EH (cell line): ENCODE data around the gene GRIN2C.

Experiments used
- DNase-seq: peaks from one replicate; pipeline ENCODE4 v3.0.0-alpha.2; 2015; ENCODE audit warnings: low read depth

The GRIN2C gene

DNA sequence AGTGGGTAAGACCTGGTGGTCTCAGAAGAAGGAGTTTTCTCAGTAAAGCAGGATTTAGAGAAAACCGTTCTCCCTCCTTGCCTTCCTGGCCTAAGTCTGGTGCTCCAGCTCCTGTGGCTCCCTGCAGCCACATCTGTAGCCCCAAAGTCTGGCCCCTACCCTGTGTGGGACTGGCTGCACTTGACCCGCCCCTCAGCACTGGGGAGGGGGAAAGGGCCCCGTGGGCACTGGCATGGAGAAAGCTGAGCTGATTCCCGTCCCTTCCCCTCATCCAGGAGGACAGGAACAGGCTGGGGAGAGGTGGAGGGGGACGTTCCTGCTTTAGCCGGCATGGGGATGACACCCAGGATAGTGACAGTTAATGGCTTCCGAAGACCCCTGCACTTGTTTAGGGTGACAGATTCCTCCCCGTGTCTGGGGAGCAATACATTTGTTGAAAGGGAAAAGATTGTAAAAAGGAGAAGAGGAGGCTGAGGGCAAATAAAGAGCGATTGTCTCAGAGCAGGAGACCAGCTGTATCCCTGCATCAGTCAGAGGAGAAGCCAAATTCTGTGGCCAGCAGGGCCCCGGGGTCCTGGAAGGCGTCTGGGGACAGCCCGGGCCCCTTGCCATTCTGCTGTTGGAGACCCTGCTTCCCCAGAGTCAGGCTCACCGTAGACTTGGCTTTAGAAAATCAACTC is 37.9 kb downstream of the GRIN2C start:
- DNase-seq = no peak

DNA sequence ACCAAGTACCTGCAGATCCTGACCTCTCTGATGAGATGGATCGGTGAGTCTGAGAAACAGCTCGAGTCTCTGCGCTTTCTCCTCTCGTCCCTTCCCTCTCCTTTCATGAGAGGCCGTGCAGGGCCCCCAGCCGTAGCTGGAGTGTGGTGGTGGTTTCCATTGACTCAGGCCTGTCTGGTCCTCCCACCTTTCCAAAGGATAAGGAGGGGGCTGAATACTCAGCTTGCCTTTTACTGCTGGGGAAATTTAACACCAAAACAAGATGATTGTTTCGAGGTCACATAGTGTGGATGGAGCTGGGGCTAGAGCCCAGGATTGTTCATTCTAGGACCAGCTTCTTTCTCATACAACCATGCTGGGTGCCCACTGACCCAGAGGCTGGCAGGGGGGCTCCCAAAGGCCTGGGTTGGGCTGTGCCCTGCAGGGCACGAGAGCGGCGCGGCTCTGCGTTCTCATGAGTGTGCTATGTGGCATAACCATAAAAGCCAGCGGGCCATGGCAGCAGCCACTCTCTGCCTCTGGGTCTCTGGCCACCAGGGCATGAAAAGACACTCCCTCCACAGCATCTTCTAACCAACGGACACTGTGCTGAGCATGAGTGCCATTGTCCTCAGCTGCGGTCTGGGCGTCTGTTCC is 39.8 kb downstream of the GRIN2C start:
- no peak for DNase-seq

DNA sequence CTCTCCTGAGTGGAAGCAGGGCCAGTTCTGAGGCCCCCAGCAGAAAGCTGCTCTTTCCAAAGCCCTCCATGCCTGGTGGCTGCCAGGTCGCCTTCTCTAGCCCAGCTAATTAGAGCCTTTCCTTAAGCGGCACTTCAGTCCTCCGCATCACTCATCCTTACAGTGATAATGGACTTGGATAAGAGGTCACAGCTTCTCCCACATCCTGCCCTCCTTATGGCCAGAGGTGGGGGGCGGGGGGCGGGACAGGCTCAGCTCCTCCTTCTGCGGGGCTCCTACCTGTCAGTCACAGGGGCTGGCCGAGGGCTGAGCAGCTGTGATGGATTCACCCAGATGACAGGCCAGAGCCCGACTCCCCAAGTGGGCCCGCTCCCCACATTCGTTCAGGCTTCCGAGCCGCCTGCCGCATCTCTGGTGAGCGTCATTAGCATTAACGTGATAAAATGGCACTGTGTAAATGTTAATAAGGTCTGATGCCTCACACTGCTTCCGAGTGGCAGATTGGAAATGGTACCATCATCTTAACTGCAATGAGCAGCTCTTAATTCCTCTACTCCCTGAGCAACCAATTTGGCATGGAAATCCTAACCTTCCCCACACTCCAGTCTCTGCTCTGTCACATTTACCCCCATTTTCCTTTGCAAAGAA is 41.3 kb downstream of the GRIN2C start:
- DNase-seq = no peak

DNA sequence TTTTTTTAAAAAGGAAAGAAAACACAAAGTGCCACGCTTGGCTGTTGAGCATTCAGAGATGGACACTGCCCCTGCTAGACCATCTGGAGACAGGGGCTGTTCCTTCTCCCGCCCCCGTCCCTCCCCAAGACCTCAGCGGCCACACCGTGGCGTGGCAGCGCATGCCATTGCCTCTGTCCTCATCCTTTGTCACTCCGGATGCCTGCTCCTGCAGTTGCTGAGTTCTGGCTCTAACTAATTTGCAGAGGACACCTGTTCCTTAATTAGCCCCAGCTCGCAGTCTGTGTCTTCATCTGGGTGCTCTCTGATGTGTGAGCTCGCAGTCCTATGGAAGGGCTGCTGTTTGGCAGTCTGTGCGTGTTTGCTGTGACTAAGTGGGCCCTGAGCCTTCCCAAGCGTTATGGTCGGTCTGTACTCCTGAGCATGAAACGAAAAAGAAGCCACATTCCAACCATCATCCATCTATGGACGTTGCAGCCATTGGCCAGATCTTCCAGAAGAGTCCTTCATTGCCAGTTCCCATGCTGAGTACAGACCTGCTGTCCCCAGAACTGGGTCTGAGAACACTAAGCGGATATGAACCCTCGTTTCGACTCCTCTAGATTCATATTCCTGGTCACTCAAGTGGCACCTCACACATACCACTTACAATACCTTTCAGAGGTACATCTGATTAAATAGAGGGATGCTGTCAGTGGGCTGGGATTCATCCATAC is 42.6 kb downstream of the GRIN2C start:
- DNase-seq = no peak

DNA sequence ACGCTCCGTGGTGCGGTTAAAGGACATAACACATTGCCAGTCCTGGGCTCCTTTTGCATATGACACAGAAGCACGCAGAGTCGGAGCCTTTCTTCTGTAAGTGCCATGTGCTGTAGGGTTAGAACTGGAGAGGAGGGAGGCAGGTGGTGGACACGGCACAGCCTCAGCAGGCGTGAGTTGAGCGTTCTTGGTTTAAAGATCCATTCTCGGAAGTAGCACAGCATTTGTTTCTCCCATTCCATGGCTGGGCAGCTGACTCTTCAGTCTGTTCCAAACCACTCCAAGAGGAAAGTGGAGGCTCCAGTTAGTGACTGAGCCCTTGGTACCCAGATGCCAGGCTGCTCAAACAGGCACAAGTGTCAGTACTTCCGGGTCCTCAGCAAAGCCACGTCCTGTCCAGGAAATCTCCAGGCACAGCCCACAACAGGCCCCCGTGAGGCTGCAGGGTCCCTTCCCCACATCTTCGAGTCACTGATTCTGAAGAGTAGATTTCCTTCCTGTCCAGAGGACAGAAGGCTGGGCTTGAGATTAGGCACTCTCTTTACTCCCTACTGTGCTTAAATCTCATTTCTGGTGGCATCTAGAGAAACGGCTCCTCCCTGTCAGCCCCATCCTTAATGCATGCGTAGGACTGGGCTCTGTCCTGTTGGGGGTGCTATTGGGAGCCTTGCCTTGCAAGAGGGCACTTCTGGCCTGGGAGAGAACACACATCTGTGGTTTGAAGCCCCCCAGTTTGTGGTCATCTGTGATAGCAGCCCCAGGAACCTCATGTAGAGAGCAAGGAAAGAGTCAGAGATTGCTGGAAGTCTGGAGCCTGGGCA is 43.9 kb downstream of the GRIN2C start:
- no peak for DNase-seq

DNA sequence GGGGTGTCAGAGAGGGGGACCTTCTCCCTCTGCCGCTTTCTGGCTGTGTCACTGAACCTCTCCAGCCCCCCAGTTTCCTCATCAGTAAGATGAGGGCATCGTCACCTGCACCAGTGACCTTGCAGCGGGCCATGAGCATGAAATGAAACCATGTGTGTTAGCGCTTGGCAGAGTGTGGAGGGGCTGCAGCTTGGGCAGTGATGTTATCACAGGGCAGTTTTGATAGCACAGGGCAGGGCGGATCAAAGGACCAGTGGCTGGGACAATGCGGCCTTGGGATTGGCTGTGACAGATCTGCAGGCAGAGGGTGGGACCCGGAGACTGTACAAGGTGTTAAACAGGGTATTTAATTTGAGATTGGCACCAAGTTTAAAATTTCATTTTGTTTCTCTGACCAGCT is 44.6 kb downstream of the GRIN2C start:
- DNase-seq = no peak

DNA sequence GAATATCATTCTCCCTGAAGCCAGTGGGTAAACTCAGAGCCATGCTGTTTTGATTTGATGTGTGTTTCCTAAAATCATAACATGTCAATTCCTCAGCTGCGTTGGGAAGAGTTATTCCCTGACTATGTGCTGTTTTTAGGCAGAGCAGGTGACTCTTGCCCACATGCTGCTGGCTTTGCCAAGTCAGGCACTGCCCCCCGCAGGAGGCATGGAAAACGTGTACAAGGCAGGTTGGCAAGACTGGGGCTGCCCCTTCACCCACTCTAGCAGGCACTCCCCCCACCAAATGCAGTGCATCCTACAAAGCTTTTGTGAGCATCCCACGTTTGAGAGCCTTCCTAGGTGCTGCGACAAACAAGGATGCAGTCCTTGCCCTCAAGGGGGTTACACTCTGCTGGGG is 45.2 kb downstream of the GRIN2C start:
- no peak for DNase-seq

DNA sequence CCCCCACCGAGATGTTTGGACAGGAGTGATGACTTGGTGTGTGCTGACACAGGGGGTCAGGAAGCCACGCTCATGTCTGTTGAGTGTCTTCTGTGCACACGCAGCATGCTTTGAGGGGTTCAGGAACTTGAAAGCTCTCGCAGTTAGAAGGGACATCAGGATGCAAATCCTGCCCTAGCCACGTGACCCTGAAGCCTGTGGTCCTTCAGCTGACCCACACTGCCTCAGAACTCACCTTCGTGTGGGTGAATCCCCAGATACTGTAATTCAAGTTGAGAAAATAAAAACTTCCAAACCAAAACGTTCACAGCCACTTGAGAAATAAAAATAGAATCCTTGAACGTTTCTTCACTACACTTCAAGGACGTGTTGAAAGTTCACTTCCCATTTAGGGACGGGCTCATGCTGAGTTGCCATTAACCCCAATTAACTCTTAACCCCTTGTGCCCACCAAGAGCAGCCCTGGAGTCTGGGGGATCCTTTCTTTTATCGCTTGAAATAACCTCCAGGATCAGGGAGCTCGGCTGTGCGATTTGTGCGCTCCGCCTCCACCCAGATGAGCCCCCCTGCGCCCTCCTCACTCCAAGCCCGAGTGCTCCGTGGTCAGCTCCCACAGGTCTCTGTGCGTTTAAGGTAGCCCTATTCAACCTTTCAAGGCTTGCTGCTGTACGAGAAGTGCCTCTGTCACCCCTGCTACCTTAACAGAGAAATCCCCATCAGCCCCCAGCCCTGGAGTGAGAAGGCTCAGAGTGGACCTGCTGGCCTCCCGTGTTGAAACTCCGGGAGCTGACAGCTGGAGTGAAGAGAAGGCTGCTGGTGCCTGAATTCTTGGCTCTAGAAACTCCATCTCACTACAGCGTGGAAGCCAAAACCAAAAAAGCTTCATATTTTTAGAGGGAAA is 47.3 kb downstream of the GRIN2C start:
- no peak for DNase-seq

DNA sequence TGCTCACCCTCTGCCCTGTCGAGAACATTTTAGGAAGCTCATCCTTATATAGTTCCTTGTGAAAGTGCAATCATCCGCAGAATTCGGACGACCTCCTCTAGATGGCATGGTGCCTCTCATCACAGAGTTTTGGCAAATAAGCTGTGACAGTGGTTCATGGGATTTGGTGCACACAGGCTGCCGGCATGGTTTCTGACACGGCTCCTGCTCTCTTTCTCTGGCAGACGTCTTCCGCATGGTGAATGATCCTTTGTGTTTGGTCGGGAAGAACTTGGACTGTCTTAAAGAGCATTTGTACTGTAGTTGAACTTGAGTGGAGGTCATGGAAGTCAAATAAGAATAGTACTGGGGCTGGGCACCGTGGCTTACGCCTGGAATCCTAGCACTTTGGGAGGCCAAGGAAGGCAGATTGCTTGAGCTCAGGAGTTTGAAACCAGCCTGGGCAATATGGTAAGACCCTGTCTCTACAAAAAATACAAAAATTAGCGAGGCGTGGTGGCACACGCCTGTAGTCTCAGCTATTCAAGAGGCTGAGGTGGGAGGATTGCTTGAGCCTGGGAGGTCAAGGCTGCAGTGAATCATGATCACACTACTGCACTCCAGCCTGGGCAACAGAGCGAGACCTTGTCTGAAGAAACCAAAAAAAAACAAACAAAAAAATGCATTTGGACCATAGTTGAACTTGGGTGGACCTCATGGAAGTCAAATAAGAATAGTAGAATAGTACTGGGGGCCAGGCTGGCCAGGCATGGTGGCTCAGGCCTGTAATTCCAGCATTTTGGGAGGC is 48.8 kb downstream of the GRIN2C start:
- no peak for DNase-seq

DNA sequence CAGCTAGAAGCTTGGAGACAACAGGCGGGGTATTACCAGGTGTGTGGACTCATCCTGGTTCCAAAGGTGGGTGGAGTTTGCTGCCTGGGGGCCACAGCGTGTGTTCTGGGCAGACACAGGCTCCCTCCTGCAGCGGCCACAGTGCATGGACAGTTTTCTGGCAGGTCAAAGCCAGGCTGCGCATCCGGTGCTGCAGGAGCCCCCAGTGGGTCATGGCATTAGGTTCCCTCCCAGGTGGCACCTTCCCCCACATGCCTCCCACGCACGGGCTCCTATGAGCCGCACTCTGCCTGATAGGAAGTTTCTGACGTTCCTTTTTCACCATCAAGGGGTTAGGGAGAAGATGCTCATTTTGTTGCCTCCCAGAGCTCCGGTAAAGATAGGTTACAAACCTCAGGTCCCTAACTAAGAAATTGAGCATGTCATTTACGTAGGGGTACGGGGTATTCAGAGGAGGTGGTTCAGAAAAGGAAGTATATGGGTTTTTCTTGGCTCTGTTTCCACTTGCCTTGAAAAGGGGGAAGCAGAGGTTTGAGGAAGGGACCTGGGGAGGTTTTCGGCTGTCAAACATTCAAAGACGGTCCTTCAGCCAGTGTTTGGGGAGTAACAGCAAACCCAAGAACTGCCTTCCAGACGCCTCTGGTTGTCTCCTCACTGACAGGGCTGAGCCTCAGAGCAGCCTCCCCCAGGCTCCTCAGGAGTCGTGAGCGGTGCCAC is 50.8 kb downstream of the GRIN2C start:
- DNase-seq = no peak

DNA sequence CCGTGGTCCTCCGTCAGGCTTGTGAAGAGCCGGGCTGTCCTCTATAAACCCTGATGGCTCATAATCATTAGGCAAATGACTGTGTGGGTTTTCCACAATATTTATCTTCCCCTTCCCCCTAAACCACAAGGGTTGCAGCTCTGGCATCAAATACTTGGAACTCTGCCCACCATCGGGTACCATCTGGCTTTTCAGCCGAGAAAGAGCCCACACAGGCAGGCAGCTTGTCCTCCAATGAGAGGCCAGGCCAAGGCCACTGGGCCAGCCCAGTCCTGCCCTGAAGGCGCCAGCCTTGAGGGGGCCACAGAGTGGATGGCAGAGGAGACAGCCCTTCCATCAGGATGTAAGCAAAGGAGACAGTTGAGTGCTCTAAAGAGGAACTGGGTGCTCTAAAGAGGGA is 51.8 kb downstream of the GRIN2C start:
- DNase-seq = no peak

DNA sequence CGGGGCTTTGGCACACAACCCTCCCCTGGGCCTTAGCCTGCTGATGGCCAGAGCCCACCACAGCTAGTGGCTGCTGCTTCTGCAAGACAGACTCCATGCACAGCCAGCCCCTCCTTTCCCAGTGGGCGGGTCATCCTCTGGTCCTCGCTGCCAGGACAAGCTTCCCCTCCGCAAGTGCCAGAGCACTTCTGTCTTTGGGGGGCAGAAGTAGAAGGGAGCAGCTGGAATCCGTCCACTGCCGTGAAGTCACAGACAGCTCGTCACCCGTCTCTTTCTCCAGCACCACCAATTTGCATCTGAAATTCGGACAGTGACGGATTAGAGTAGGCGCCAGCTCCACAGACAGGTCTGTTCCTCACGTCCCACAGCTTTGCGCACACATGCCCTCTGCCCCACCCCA is 52.2 kb downstream of the GRIN2C start:
- no peak for DNase-seq

DNA sequence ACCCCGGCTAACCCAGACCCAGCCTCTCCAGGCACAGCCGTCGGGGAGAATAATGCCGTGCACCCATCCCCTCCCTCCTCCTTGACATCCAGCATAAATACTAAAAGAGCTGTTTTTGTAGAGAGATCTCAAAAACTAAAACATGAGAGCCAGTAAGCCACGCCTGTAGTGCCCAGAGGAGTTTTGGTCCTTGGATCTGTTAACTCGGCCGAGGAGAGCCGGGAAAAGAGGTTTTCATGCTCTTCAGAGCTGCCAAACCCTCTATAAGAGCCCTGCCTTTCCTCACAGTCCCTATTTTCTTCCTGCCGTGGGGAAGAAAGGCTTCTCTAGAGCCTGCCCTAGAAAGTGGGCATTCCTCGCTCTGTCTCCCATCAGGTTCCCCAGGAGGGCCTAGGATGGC is 53.4 kb downstream of the GRIN2C start:
- no peak for DNase-seq

DNA sequence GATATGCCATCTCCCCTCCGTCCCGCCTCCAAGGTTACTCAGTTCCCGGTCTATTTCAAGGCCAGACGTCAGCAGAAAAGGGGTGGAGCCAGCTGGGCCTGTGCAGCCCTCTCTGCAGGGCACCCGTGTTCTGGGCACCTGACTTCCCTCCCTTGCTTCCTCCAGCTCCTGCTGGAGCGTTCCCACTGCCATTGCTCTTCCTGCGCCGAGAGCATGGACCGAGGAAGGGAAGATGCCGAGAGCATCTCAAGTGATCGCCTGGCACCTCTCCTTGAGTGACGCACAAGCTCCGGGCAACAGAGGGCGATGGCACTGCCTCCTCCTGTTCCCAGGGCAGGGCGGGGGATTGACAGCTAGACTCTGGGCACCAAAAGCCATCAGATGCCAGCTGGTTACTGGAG is 54.1 kb downstream of the GRIN2C start:
- no peak for DNase-seq

DNA sequence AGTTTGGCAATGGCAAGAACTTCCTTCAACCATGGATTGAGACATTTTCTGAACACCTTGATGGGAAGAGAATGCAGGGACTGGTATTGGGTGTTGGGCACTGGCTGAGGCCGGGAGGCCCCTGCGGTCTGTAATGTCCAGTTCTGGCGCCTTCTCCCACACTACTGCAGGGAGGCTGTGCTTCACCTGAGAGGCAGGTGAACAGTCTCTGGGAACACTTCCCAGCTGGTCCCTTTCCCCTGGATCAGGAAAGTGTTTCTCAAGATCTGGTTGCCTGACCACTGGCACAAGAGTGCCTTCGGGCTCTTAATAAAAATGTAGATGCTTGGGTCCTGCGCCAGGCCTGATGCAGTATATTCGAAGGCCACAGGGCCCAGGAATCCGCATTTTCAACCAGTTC is 55.0 kb downstream of the GRIN2C start:
- no peak for DNase-seq

DNA sequence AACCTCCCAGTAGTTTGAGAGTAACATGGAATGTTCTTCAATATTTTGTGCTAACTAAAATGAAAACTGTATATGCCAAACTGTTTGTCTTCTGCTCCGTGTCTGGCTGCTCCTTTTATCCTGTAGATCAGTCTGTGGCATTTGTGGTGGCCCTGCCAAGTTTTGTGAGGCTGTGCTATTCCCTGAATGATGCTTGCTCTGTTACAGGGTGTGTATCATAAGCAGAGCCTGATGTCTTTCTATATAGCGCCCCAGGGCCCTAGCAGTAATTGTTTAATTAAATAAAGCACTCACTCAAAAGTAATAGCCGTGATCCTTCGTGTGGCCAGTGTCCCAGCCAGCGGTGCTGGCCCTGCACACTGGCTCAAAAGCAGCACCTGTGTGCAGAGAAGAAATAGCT is 55.7 kb downstream of the GRIN2C start:
- DNase-seq = peak; percentile 11

DNA sequence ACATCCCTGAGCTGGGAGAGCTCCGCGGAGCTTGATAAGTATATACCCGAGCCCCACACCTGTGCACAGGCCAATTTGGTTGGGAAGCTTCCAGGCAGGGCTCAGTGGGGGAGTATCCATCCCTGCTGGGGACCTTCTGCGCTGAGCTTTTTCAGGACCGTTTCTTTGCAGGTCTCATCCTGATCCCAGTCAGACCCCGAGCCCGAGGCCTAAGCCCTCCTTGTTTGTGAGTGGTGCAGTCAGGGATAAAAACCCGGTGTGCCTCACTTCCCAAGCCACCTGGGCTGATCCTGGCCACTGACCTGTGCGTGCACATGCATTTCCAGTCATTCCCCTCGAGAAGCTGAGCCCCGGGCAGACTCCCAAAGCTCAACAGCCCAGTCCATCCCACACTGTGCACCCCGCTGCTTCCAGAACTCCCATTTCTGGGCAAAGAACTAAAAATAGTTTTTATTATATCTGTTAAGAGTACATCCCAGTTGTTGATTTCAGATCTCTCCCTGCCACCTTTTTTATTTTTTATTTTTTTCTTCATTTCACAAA is 56.2 kb downstream of the GRIN2C start:
- no peak for DNase-seq

DNA sequence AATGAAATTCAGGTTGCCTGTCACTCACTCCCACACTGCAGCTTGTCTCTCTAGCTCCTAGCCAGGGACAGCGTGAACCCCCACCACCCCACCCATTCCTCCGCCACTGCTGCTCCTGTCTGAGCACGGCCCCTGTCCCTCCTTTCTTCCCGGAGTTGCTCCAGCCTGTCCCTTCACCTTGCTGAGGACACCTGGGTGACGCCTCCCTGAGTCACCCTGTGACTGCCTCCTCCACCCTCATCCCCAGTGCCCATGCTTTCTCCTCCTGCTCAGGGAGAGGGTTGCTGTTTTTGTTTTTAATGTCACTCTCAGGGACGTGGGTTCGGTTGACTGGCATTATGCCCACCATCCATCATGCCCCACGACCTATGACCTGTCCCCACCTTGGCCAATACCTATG is 57.8 kb downstream of the GRIN2C start:
- no peak for DNase-seq

DNA sequence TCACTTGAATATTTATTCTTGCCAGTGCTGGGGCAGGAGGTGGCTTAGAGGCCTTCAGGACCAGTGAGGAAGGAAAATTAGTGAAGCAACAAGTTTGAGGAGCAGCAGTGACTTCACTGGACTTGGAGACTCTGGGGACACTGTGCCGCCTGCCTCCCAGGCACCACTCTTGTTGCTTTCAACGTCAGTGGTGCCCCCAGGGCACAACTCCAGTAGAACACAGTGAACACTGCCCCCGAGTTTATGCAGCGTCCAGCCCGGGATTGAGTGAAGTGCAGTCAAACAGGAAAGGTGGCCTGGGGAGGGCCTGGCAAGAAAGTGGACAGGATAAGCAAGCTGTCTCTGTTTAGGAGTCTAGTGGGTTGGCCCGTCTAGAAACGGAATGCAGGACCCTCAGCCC is 59.2 kb downstream of the GRIN2C start:
- no peak for DNase-seq
